PC-9 (cell line): ENCODE results near the gene PPAN. TPM values are rescaled to one million over a fixed set of nuclear protein-coding genes. Genes with fewer than 3 reads are reported as not detected.

ENCODE experiments used
- BruUV-seq: library from RNA; stranded (reverse); fragments of 400-500 nt; replicated peaks from 2 replicates; lab custom pipeline; 2021; lab: Mats Ljungman, UMichigan
- CTCF ChIA-PET: fragments of 300-600 bp; sonication (Branson Sonifier 250); formaldehyde crosslinking; loops from one replicate; lab custom pipeline; 2022; ENCODE audit warnings: antibody characterized with exemption; lab: Charles Lee
- POLR2A ChIA-PET: fragments of 300-600 bp; sonication (Branson Sonifier 250); formaldehyde crosslinking; loops from one replicate; lab custom pipeline; 2022; ENCODE audit warnings: antibody characterized with exemption; ENCODE audit not compliant: unreplicated experiment; lab: Charles Lee
- DNase-seq, 2 experiments: peaks; one replicate each; pipeline versions ENCODE4 v3.0.0 to v3.0.0-alpha.2; 2015 to 2022; ENCODE audit warnings: mixed read lengths in 1 of 2
- H2AFZ ChIP-seq: fragments of 200-600 bp; sonication (generic); 2 replicates; pipeline ENCODE4 v1.8.1; 2017; ENCODE audit warnings: antibody characterized with exemption
- H3F3A ChIP-seq: fragments of 200-600 bp; sonication (generic); 2 replicates; pipeline ENCODE4 v1.8.1; 2017; ENCODE audit warnings: antibody characterized with exemption, mild to moderate bottlenecking, low read depth; ENCODE audit not compliant: insufficient read depth
- H3K27ac ChIP-seq: fragments of 200-600 bp; sonication (generic); 2 replicates; pipeline ENCODE4 v1.6.1; 2016; ENCODE audit warnings: mixed run types
- H3K27me3 ChIP-seq: fragments of 200-600 bp; sonication (generic); 2 replicates; pipeline ENCODE4 v1.6.1; 2016; ENCODE audit warnings: low read depth, mixed run types; ENCODE audit not compliant: insufficient read depth
- H3K36me3 ChIP-seq: fragments of 200-600 bp; sonication (generic); 2 replicates; pipeline ENCODE4 v1.6.1; 2016; ENCODE audit warnings: low read depth, mixed run types
- H3K4me1 ChIP-seq: fragments of 200-600 bp; sonication (generic); replicated peaks from 2 replicates; pipeline ENCODE4 v1.6.1; 2016; ENCODE audit warnings: mixed run types; ENCODE audit not compliant: insufficient read depth
- H3K4me2 ChIP-seq: fragments of 200-600 bp; sonication (generic); 2 replicates; pipeline ENCODE4 v1.6.1; 2017; ENCODE audit warnings: mixed run types
- H3K4me3 ChIP-seq: fragments of 200-600 bp; sonication (generic); 2 replicates; pipeline ENCODE4 v1.6.1; 2016; ENCODE audit warnings: mixed run types
- H3K79me2 ChIP-seq: fragments of 200-600 bp; sonication (generic); 2 replicates; pipeline ENCODE4 v1.6.1; 2017; ENCODE audit warnings: low read depth, mixed run types
- H3K9me2 ChIP-seq: fragments of 200-600 bp; sonication (generic); 2 replicates; pipeline ENCODE4 v1.8.1; 2017; ENCODE audit warnings: mild to moderate bottlenecking; ENCODE audit not compliant: insufficient read depth
- H3K9me3 ChIP-seq: fragments of 200-600 bp; sonication (generic); 2 replicates; pipeline ENCODE4 v1.8.1; 2016; ENCODE audit warnings: low read depth; ENCODE audit not compliant: insufficient read depth
- H4K20me1 ChIP-seq: fragments of 200-600 bp; sonication (generic); 2 replicates; pipeline ENCODE4 v1.8.1; 2017; ENCODE audit not compliant: insufficient read depth
- EZH2 ChIP-seq: fragments of 200-600 bp; sonication (generic); IDR thresholded peaks from 2 replicates; pipeline ENCODE4 v1.8.0; 2017; ENCODE audit warnings: antibody characterized with exemption, low read depth
- intact Hi-C: fragments of 100-400 bp; cut with micrococcal nuclease; formaldehyde crosslinking; loops from one replicate; pipeline ENCODE4 v1.10.0; 2022; ENCODE audit not compliant: unreplicated experiment
- total RNA-seq: library from RNA; stranded (reverse); gene quantifications from 2 replicates; pipeline ENCODE4 v1.2.3, GENCODE V29; 2021
- TF ChIP-seq, protein P1 (sequence below): fragments of 200-600 bp; sonication (generic); conservative IDR thresholded peaks from 2 replicates; pipeline ENCODE4 v1.6.1; 2017; ENCODE audit warnings: mixed run types, antibody characterized with exemption, mild to moderate bottlenecking, moderate library complexity

Gene PPAN
- total RNA-seq, 1 experiment from 2014 or later: 41.0 TPM

DNA sequence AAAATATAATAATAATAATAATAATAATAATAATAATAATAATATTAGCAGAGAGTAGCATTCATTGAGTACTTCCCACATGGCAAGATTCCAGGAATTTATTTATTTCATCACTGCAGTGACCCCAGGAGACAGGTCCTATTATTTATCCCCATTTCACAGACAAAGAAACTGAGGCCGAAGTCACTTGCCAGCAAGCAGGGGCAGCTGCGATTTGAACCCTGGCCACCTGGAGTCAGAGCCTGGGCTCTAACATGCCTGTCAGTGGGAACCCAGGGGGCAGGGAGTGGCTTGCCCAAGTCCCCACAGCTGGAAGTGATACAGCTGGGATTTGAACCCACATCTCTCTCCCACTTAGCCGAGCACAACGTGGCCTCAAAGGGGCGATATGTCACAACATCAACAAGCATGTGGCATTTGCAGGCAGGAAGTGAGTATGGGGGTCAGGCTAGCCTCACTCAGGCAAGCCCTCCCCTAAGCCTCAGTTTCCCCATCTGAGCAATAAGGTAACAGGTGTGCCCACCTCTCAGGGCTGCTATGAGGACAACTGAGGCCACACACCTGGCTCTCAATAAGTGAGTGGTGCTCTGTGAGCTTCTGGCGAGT lies 17.1 kb upstream of the PPAN start:
- no peak for DNase-seq
- Histone ChIP-seq H3K27me3 (no peaks in the 10 kb centered on the region), H3K9me2 (no peaks in the 10 kb centered on the region), H4K20me1 (no peaks in the 10 kb centered on the region), H3K27ac (no peak overlapping the region), H3K9me3 (no peaks in the 10 kb centered on the region), H3F3A (peaks cover 23% of the 10 kb centered on the region; the same call in 1 of the 2 replicates), H3K4me3 (no peak overlapping the region), H3K4me1 (no peaks in the 10 kb centered on the region), H2AFZ (no peak overlapping the region), H3K36me3 (no peaks in the 10 kb centered on the region), H3K4me2 (no peak overlapping the region), H3K79me2 (no peaks in the 10 kb centered on the region)
- intact Hi-C loops: no loop called here
- POLR2A ChIA-PET: no interaction called here
- CTCF ChIA-PET: no interaction called here
- TF ChIP-seq EZH2: no peak
- TF ChIP-seq, protein P1, sequence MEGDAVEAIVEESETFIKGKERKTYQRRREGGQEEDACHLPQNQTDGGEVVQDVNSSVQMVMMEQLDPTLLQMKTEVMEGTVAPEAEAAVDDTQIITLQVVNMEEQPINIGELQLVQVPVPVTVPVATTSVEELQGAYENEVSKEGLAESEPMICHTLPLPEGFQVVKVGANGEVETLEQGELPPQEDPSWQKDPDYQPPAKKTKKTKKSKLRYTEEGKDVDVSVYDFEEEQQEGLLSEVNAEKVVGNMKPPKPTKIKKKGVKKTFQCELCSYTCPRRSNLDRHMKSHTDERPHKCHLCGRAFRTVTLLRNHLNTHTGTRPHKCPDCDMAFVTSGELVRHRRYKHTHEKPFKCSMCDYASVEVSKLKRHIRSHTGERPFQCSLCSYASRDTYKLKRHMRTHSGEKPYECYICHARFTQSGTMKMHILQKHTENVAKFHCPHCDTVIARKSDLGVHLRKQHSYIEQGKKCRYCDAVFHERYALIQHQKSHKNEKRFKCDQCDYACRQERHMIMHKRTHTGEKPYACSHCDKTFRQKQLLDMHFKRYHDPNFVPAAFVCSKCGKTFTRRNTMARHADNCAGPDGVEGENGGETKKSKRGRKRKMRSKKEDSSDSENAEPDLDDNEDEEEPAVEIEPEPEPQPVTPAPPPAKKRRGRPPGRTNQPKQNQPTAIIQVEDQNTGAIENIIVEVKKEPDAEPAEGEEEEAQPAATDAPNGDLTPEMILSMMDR: no peak
- no TSS peak for BruUV-seq

DNA sequence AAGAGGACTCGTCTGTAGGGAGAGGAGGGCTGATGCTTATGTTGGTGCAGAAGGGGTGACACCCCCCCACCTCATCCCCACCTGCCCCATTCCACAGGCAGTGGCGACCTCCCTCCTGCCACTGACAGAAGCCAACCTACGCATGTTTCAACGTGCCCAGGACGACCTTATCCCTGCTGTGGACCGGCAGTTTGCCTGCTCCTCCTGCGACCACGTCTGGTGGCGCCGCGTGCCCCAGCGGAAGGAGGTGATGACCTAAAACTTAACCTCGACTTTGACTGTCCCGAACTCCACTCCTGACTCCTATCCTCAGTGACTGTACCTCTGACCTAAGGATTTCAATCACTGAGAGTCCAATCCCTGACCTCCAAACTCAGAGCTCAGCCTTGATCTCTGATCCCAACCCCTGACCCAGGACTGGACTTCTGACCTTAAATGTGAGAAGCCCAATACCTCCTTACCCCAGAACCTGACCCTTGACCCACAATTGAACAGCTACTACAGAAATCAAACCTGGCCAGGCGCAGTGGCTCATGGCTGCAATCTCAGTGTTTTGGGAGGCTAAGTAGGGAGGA lies 16.3 kb upstream of the PPAN start:
- POLR2A ChIA-PET: no interaction called here
- no peak overlapping the region for H3K4me2 ChIP-seq
- no peaks in the 10 kb centered on the region for H3K9me2 ChIP-seq
- H2AFZ ChIP-seq: no peak overlapping the region
- H3K36me3 ChIP-seq: no peaks in the 10 kb centered on the region
- BruUV-seq: no TSS peak
- H3K27ac ChIP-seq: no peak overlapping the region
- CTCF ChIA-PET: no interaction called here
- no peak for TF ChIP-seq EZH2
- TF ChIP-seq, protein P1: no peak
- no peaks in the 10 kb centered on the region for H3K79me2 ChIP-seq
- DNase-seq: no peak
- intact Hi-C loops: no loop called here
- no peak overlapping the region for H3K4me3 ChIP-seq
- no peaks in the 10 kb centered on the region for H3K4me1 ChIP-seq
- peaks cover 19% of the 10 kb centered on the region; the same call in 1 of the 2 replicates for H3F3A ChIP-seq
- H3K9me3 ChIP-seq: no peaks in the 10 kb centered on the region
- H3K27me3 ChIP-seq: no peaks in the 10 kb centered on the region
- no peaks in the 10 kb centered on the region for H4K20me1 ChIP-seq

DNA sequence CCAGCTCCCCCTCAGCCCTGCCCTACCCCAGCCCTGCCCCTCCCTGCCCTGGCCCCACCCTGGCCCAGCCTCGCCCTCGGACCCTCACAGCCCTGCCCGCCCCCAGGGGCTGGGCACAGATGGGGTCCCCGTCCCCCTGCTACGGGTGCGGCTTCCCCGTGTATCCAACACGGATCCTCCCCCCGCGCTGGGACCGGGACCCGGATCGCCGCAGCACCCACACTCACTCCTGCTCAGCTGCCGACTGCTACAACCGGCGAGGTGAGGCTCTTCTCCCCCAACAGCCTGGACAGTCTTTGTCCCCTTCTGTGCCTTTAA lies 14.8 kb upstream of the PPAN start:
- no peak for DNase-seq
- peaks cover 7% of the 10 kb centered on the region for H3K4me1 ChIP-seq
- no peaks in the 10 kb centered on the region for H3K36me3 ChIP-seq
- H4K20me1 ChIP-seq: no peaks in the 10 kb centered on the region
- H3K4me3 ChIP-seq: no peak overlapping the region
- TF ChIP-seq, protein P1: no peak
- no peak for TF ChIP-seq EZH2
- no peak overlapping the region for H2AFZ ChIP-seq
- no peaks in the 10 kb centered on the region for H3K27me3 ChIP-seq
- H3K9me3 ChIP-seq: no peaks in the 10 kb centered on the region
- H3K27ac ChIP-seq: no peak overlapping the region
- no peaks in the 10 kb centered on the region for H3K9me2 ChIP-seq
- intact Hi-C loops: no loop called here
- BruUV-seq: no TSS peak
- peaks cover 27% of the 10 kb centered on the region; the same call in 1 of the 2 replicates for H3F3A ChIP-seq
- H3K4me2 ChIP-seq: no peak overlapping the region
- ChIA-PET POLR2A (no interaction called here), CTCF (no interaction called here)
- H3K79me2 ChIP-seq: no peaks in the 10 kb centered on the region
